Activated naive CD4-positive, alpha-beta T cell treated with anti-CD3 and anti-CD28 coated beads, Interleukin-2, amount 10 ng/mL, durations not matched to agents 7 days and 5 days (primary cell): ENCODE data around the gene ZNF185.
A peak's percentile ranks its signal among the peaks of the same experiment; 100 is the strongest.

Experiments
- CTCF ChIA-PET: fragments of 350-600 bp; sonication (Branson Sonifier 250); formaldehyde crosslinking; loops from one replicate; lab custom pipeline; 2021; ENCODE audit warnings: antibody characterized with exemption; lab: Charles Lee
- DNase-seq: peaks from one replicate; pipeline ENCODE4 v3.0.0-alpha.2; 2020
- H3K27ac Mint-ChIP-seq: one replicate; pipeline ENCODE4 v1.8.0; 2021; ENCODE audit warnings: mild to moderate bottlenecking, moderate library complexity, mixed read lengths
- H3K27me3 Mint-ChIP-seq: one replicate; pipeline ENCODE4 v1.8.0; 2021; ENCODE audit warnings: mild to moderate bottlenecking, mixed read lengths
- H3K36me3 Mint-ChIP-seq: one replicate; pipeline ENCODE4 v1.8.0; 2021; ENCODE audit warnings: mixed read lengths
- H3K4me1 Mint-ChIP-seq: one replicate; pipeline ENCODE4 v1.8.0; 2021; ENCODE audit warnings: mixed read lengths
- H3K4me3 Mint-ChIP-seq: one replicate; pipeline ENCODE4 v1.8.0; 2021; ENCODE audit warnings: mild to moderate bottlenecking, moderate library complexity, mixed read lengths
- H3K9me3 Mint-ChIP-seq: one replicate; pipeline ENCODE4 v1.8.0; 2021; ENCODE audit warnings: mixed read lengths

Gene ZNF185

GRCh38 chrX:152937236-152937635 lies 39.4 kb downstream of the ZNF185 start:
- Mint-ChIP-seq H3K4me1 (peaks cover 12% of the 10 kb centered on the region), H3K36me3 (no peaks in the 10 kb centered on the region), H3K27ac (no peak overlapping the region), H3K27me3 (peaks cover 17% of the 10 kb centered on the region), H3K9me3 (no peaks in the 10 kb centered on the region), H3K4me3 (no peak overlapping the region)
- DNase-seq = no peak
- CTCF ChIA-PET = no interaction called here

DNA sequence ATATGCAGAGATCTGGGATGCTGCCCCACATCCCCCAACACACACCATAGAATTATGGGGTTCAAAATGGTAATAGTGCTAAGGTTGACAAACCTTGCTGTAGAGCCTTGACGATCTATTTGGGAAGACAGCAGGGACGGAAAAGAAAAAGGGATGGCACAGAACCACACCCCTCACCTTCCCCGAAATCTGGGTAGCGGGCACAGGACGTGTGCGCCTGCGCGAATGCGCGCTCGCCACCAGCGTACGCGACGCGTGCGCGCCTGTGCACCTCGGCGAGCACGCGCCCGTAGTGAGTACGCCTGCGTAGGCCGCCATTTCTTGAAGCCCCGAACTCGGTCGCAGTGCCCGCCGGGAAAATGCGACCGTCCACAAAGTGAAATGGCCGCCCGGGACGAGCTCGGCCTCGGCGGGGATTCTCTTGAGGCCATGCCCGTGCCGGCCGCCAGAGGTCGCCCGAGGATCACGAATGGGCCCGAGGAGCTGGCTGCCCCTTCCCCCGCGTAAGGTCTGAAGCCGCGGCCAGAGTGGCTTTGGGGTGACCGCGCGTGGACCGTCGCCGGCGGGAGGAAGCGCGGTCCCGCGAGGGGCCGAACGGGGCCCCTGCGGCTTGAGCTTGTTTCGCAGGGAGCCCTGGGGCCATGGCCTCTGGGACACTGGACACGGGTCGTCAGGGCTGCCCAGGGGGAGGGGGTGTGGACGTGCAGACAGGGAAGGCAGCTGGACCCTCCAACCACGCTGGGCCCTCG lies 43.6 kb downstream of the ZNF185 start:
- CTCF ChIA-PET = interaction anchor here (0.6 to 3.1 kb wide), 9 partner anchors 10 to 728 kb away, joined by 3 to 11 read pairs (median 4); no protein-coding TSS in a partner anchor

GRCh38 chrX:152942077-152942442 lies 44.2 kb downstream of the ZNF185 start:
- no peaks in the 10 kb centered on the region for H3K36me3 Mint-ChIP-seq
- H3K4me1 Mint-ChIP-seq = peaks cover 16% of the 10 kb centered on the region
- CTCF ChIA-PET = interaction anchor here (0.6 to 3.1 kb wide), 8 partner anchors 9 to 727 kb away, joined by 3 to 11 read pairs (median 4); no protein-coding TSS in a partner anchor
- H3K27ac Mint-ChIP-seq = peak overlapping the region; percentile 82
- peak; percentile 23 for DNase-seq
- no peaks in the 10 kb centered on the region for H3K9me3 Mint-ChIP-seq
- peak overlapping the region; percentile 79 for H3K4me3 Mint-ChIP-seq
- peaks cover 5% of the 10 kb centered on the region for H3K27me3 Mint-ChIP-seq

More for the DNA sequence above, 43.6 kb downstream of the ZNF185 start:
- H3K4me1 Mint-ChIP-seq = peaks cover 16% of the 10 kb centered on the region
- no peaks in the 10 kb centered on the region for H3K9me3 Mint-ChIP-seq
- peak overlapping the region; percentile 79 for H3K4me3 Mint-ChIP-seq
- peak; percentile 91 for DNase-seq
- H3K27me3 Mint-ChIP-seq = peaks cover 11% of the 10 kb centered on the region
- H3K36me3 Mint-ChIP-seq = no peaks in the 10 kb centered on the region
- H3K27ac Mint-ChIP-seq = peak overlapping the region; percentile 82

GRCh38 chrX:152943826-152944225 lies 46.0 kb downstream of the ZNF185 start:
- DNase-seq = no peak
- Mint-ChIP-seq H3K36me3 (no peaks in the 10 kb centered on the region), H3K4me3 (no peak overlapping the region), H3K4me1 (peaks cover 16% of the 10 kb centered on the region), H3K27me3 (no peaks in the 10 kb centered on the region), H3K27ac (no peak overlapping the region), H3K9me3 (no peaks in the 10 kb centered on the region)
- CTCF ChIA-PET = interaction anchor here (0.8 to 3.1 kb wide), 2 partner anchors 563 to 724 kb away, joined by 3 to 11 read pairs; no protein-coding TSS in a partner anchor

DNA sequence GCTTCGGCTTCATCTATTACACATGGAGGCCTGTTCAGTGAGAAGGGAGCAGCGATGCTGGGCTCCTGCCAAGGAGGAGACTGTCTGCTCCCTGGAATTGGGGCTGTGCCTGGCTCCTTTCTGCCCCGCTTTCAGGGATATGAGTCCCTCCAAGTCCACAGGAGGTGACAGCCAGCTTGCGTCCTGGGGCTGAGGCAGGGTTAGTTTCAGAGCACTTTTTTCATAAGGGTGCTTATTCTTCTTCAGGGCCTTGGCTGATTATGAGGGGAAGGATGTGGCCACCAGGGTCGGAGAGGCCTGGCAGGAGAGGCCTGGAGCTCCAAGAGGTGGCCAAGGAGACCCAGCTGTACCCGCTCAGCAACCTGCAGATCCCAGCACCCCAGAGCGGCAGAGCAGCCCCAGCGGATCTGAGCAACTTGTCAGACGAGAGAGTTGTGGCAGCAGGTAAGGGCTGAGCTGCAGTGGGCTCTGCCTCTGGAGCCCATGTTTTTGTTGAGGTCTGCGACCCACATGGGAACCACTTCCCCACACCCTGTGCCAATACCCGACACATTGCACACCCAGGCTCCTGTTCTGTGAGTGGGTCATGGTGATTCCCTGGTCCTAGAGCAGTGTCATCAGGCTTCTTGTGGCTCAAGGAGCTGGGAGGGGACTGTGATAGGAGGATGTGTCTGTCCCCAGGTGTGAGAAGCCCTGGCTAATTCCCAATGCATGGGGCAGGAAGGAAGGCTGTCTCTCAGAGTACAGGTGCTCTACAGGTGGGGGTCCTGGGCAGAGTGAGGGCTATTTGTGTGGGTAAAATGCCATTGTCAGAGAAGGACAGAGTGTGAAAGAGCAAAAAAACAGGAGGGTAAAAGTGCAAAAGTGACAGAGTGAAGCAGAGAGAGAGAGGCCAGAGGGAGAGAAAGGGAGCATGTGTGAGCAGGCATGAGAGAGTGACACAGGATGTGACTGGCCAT lies 47.4 kb downstream of the ZNF185 start:
- H3K9me3 Mint-ChIP-seq = no peaks in the 10 kb centered on the region
- no peak overlapping the region for H3K27ac Mint-ChIP-seq
- DNase-seq = no peak
- H3K4me3 Mint-ChIP-seq = no peak overlapping the region
- H3K27me3 Mint-ChIP-seq = no peaks in the 10 kb centered on the region
- CTCF ChIA-PET = no interaction called here
- peaks cover 16% of the 10 kb centered on the region for H3K4me1 Mint-ChIP-seq
- no peaks in the 10 kb centered on the region for H3K36me3 Mint-ChIP-seq

- Mint-ChIP-seq H3K4me1 (peaks cover 7% of the 10 kb centered on the region), H3K36me3 (no peaks in the 10 kb centered on the region), H3K27ac (no peak overlapping the region), H3K4me3 (no peak overlapping the region), H3K9me3 (no peaks in the 10 kb centered on the region), H3K27me3 (no peaks in the 10 kb centered on the region)
- CTCF ChIA-PET = no interaction called here
- no peak for DNase-seq
Observed at GRCh38 chrX:152946681-152947080, 48.8 kb downstream of the ZNF185 start.
